Neural progenitor cell (in vitro differentiated cells): ENCODE results near the gene ZIC4.
A peak's percentile ranks its signal among the peaks of the same experiment; 100 is the strongest.

Experiments
- CTCF ChIP-seq: fragments of 200-600 bp; sonication (generic); IDR thresholded peaks from 2 replicates; pipeline ENCODE4 v1.5.1; 2017; ENCODE audit warnings: antibody characterized with exemption, mild to moderate bottlenecking
- EZH2 ChIP-seq: fragments of 200-600 bp; sonication (generic); IDR thresholded peaks from 2 replicates; pipeline ENCODE4 v1.6.1; 2017; ENCODE audit warnings: antibody characterized with exemption, mild to moderate bottlenecking, moderate library complexity
- EZH2phosphoT487 ChIP-seq: fragments of 200-600 bp; sonication (generic); IDR thresholded peaks from 2 replicates; pipeline ENCODE4 v1.6.1; 2017; ENCODE audit warnings: antibody characterized with exemption

- TF ChIP-seq CTCF (no peak), EZH2phosphoT487 (peak; percentile 97), EZH2 (peak; percentile 83)
Observed at GRCh38 chr3:147410116-147410525, 3.8 kb upstream of the ZIC4 start.
